Right lobe of liver (tissue), 6 donors: Measurements from ENCODE around the gene RGS13. TPM values are rescaled to one million over a fixed set of nuclear protein-coding genes. Genes with fewer than 3 reads are reported as not detected.

ENCODE experiments used
- ATAC-seq, 4 donors: fragments of 200-7000 bp; cut with Tn5 transposase; one replicate each; pipeline ENCODE4 v1.9.1; 2020; ENCODE audit warnings: mild to moderate bottlenecking in 4 of 4, moderate library complexity in 4 of 4
- DNase-seq, 3 donors: peaks; one replicate each; pipeline ENCODE4 v3.0.0-alpha.2; 2020
- H3K27ac ChIP-seq, 3 donors: fragments of 200-600 bp; one replicate each; pipeline ENCODE4 v1.8.0; 2022
- H3K27me3 ChIP-seq, 2 donors: fragments of 200-600 bp; one replicate each; pipeline ENCODE4 v1.8.0; 2022
- H3K36me3 ChIP-seq, 4 donors: fragments of 200-600 bp; sonication (generic) in 1 of 4; one replicate each; pipeline versions ENCODE4 v1.5.1 to v1.8.0; 2017 to 2022; ENCODE audit warnings: control low read depth in 1 of 4
- H3K4me1 ChIP-seq, 4 donors: fragments of 200-600 bp; sonication (generic) in 1 of 4; one replicate each; pipeline versions ENCODE4 v1.5.1 to v1.8.0; 2017 to 2022; ENCODE audit warnings: control low read depth in 1 of 4
- H3K4me3 ChIP-seq, 3 donors: fragments of 200-600 bp; one replicate each; pipeline ENCODE4 v1.8.0; 2022
- H3K9me3 ChIP-seq, 4 donors: fragments of 200-600 bp; sonication (generic) in 1 of 4; one replicate each; pipeline versions ENCODE4 v1.5.1 to v1.8.0; 2017 to 2022; ENCODE audit warnings: control low read depth in 1 of 4
- CTCF ChIP-seq, 4 donors: fragments of 200-600 bp in 3 of 4; fragments of 450-650 bp in 1 of 4; IDR thresholded peaks; one replicate each; pipeline versions ENCODE4 v1.5.1 to v1.8.0; 2016 to 2022; ENCODE audit warnings: antibody characterized with exemption in 4 of 4, mild to moderate bottlenecking in 2 of 4
- POLR2A ChIP-seq: fragments of 450-650 bp; IDR thresholded peaks from one replicate; pipeline ENCODE4 v1.6.1; 2017; ENCODE audit warnings: antibody characterized with exemption, mild to moderate bottlenecking
- WGBS: methylation state at CpG from one replicate; pipeline ENCODE4 v1.1.6; 2018; ENCODE audit warnings: low coverage, low lambda C conversion rate; ENCODE audit not compliant: insufficient coverage; ENCODE audit errors: missing lambda C conversion rate; 5-methylcytosine and 5-hydroxymethylcytosine counted together
- intact Hi-C, 2 donors: fragments of 100-400 bp; cut with DNase I; formaldehyde crosslinking; loops; one replicate each; pipeline versions ENCODE4 v1.11.2 to v1.14.1; 2022
- total RNA-seq, 6 experiments: library from RNA; depleted of rRNA in 2 of 6; stranded (reverse); fragments of >200 nt in 2 of 6; fragmentation: NEBNext Ultra II Directional in 3 of 6; extraction: Animal tissue kit (Norgen Biotek cat#: 25700) in 3 of 6; gene quantifications; one replicate each; pipeline versions ENCODE4 v1.1.0 to v1.2.4, GENCODE V29; 2016 to 2023
- donor health status: DM: no; HTN: yes; CAD: no.
- donor health status: DM: no; HTN: no; CAD: no.
- donor health status: DM: no; HTN: no; CAD: no.
- donor health status: DM: no; HTN: yes; CAD: no.
- donor health status: DM: no; HTN: yes; CAD: no.

RGS13 gene
- total RNA-seq, 6 experiments from 2014 or later: not detected

- no peak overlapping the region for H3K4me3 ChIP-seq
- H3K27me3 ChIP-seq: no peaks in the 10 kb centered on the region
- WGBS: 94% methylated on average over 2 of the region's 2 CpGs
- no peak for DNase-seq
- H3K36me3 ChIP-seq: no peaks in the 10 kb centered on the region
- intact Hi-C loops: no loop called here
- no peak overlapping the region for H3K27ac ChIP-seq
- no peaks in the 10 kb centered on the region for H3K9me3 ChIP-seq
- no peak for TF ChIP-seq CTCF (IDR thresholded peaks at IDR 0.05)
- TF ChIP-seq POLR2A: no peak
- peaks cover 0 to 11% (median 3%) of the 10 kb centered on the region in 4 donors for H3K4me1 ChIP-seq
- ATAC-seq: no peak
Measured at GRCh38 chr1:192706936-192707335, 71.0 kb downstream of the RGS13 start.

- Histone ChIP-seq H3K27me3 (no peaks in the 10 kb centered on the region), H3K4me1 (peaks cover 0 to 3% (median 0%) of the 10 kb centered on the region in 4 donors), H3K9me3 (no peaks in the 10 kb centered on the region), H3K27ac (no peak overlapping the region), H3K36me3 (no peaks in the 10 kb centered on the region), H3K4me3 (no peak overlapping the region)
- intact Hi-C loops: no loop called here
- WGBS: 84% methylated on average over 3 of the region's 3 CpGs
- DNase-seq (no peak), ATAC-seq (no peak)
- no peak for TF ChIP-seq POLR2A
- no peak for TF ChIP-seq CTCF (IDR thresholded peaks at IDR 0.05)
Measured at GRCh38 chr1:192707978-192708547, 72.1 kb downstream of the RGS13 start.

GRCh38 chr1:192709544-192709943 lies 73.6 kb downstream of the RGS13 start:
- intact Hi-C loops: no loop called here
- Histone ChIP-seq H3K4me1 (peaks cover 0 to 3% (median 0%) of the 10 kb centered on the region in 4 donors), H3K9me3 (no peaks in the 10 kb centered on the region), H3K4me3 (no peak overlapping the region), H3K36me3 (no peaks in the 10 kb centered on the region), H3K27ac (no peak overlapping the region), H3K27me3 (no peaks in the 10 kb centered on the region)
- DNase-seq: no peak
- ATAC-seq: no peak
- WGBS: 88% methylated on average over 2 of the region's 2 CpGs
- TF ChIP-seq POLR2A (no peak), CTCF (IDR thresholded peaks at IDR 0.05) (no peak)

Other genes starting within 250 kb of the RGS13 start
- 10 to 100 TPM in 3 of 6 experiments, 1 to 10 TPM in 3; 2.6 to 29.8 (median 9.5) TPM for gene RGS1, start 60.4 kb upstream of the RGS13 start, total RNA-seq
- 10 to 100 TPM in 1 of 6 experiments, 1 to 10 TPM in 5; 2.5 to 10.9 (median 5.2) TPM for gene RGS2, start 172.9 kb downstream of the RGS13 start, total RNA-seq